H9 (cell line): ENCODE results near the gene RAB27B. TPM values are rescaled to one million over a fixed set of nuclear protein-coding genes. Genes with fewer than 3 reads are reported as not detected.

ENCODE experiments used
- DNase-seq: peaks from one replicate; pipeline ENCODE4 v3.0.0-alpha.2; 2017
- H2AFZ ChIP-seq: one replicate; pipeline ENCODE4 v1.6.1; 2013; ENCODE audit warnings: mild to moderate bottlenecking, low read length, control low read depth, moderate library complexity
- H2AK5ac ChIP-seq: 2 replicates; pipeline ENCODE4 v1.6.1; 2013; ENCODE audit warnings: low read length, control low read depth, mixed read lengths; ENCODE audit not compliant: insufficient read length
- H2BK120ac ChIP-seq: one replicate; pipeline ENCODE4 v1.6.1; 2013; ENCODE audit warnings: low read depth, mild to moderate bottlenecking, low read length, control low read depth, inconsistent platforms; ENCODE audit not compliant: poor library complexity, severe bottlenecking
- H2BK12ac ChIP-seq: 2 replicates; pipeline ENCODE4 v1.6.1; 2013; ENCODE audit warnings: low read length, control low read depth, mixed read lengths, low read depth; ENCODE audit not compliant: insufficient read length
- H2BK15ac ChIP-seq: 2 replicates; pipeline ENCODE4 v1.6.1; 2013; ENCODE audit warnings: low read depth, low read length, control low read depth
- H2BK20ac ChIP-seq: one replicate; pipeline ENCODE4 v1.6.1; 2013; ENCODE audit warnings: low read depth, mild to moderate bottlenecking, low read length, control low read depth, inconsistent platforms; ENCODE audit not compliant: poor library complexity, severe bottlenecking
- H2BK5ac ChIP-seq: 2 replicates; pipeline ENCODE4 v1.6.1; 2013; ENCODE audit warnings: low read length, control low read depth, mixed read lengths; ENCODE audit not compliant: insufficient read length
- H3K14ac ChIP-seq: 2 replicates; pipeline ENCODE4 v1.6.1; 2013; ENCODE audit warnings: low read length, control low read depth; ENCODE audit not compliant: insufficient read depth
- H3K18ac ChIP-seq: 2 replicates; pipeline ENCODE4 v1.6.1; 2013; ENCODE audit warnings: low read depth, mild to moderate bottlenecking, mixed read lengths, low read length, control low read depth; ENCODE audit not compliant: insufficient read length
- H3K23ac ChIP-seq: 2 replicates; pipeline ENCODE4 v1.6.1; 2013; ENCODE audit warnings: low read length, control low read depth, mixed read lengths, low read depth; ENCODE audit not compliant: insufficient read length
- H3K23me2 ChIP-seq: 2 replicates; pipeline ENCODE4 v1.6.1; 2013; ENCODE audit warnings: low read depth, mild to moderate bottlenecking, mixed read lengths, low read length, control low read depth; ENCODE audit not compliant: insufficient read length, poor library complexity, severe bottlenecking
- H3K27ac ChIP-seq: 2 replicates; pipeline ENCODE4 v1.5.1; 2013; ENCODE audit warnings: low read length, control low read depth, mixed read lengths, low read depth; ENCODE audit not compliant: insufficient read length
- H3K27me3 ChIP-seq: 2 replicates; pipeline ENCODE4 v1.6.1; 2013; ENCODE audit warnings: low read length, control low read depth, inconsistent platforms; ENCODE audit not compliant: insufficient read depth
- H3K4ac ChIP-seq: 2 replicates; pipeline ENCODE4 v1.6.1; 2013; ENCODE audit warnings: low read depth, mild to moderate bottlenecking, control low read depth, inconsistent platforms, low read length, moderate library complexity
- H3K4me1 ChIP-seq: 2 replicates; pipeline ENCODE4 v1.6.1; 2013; ENCODE audit warnings: low read length, control low read depth, inconsistent platforms; ENCODE audit not compliant: insufficient read depth
- H3K4me2 ChIP-seq: 2 replicates; pipeline ENCODE4 v1.6.1; 2013; ENCODE audit warnings: low read length, control low read depth, mixed read lengths; ENCODE audit not compliant: insufficient read length, insufficient read depth
- H3K56ac ChIP-seq: 2 replicates; pipeline ENCODE4 v1.6.1; 2013; ENCODE audit warnings: low read depth, mild to moderate bottlenecking, mixed read lengths, low read length, control low read depth; ENCODE audit not compliant: insufficient read length
- H3K79me1 ChIP-seq: 2 replicates; pipeline ENCODE4 v1.6.1; 2013; ENCODE audit warnings: low read depth, mild to moderate bottlenecking, moderate library complexity, low read length, control low read depth, inconsistent platforms; ENCODE audit not compliant: insufficient read depth, poor library complexity, severe bottlenecking
- H3K79me2 ChIP-seq: 2 replicates; pipeline ENCODE4 v1.6.1; 2013; ENCODE audit warnings: low read length, control low read depth, inconsistent platforms; ENCODE audit not compliant: insufficient read depth
- H3K9ac ChIP-seq: 2 replicates; pipeline ENCODE4 v1.6.1; 2013; ENCODE audit warnings: low read length, control low read depth, mixed read lengths; ENCODE audit not compliant: insufficient read length; ENCODE audit errors: extremely low read depth
- H3K9me3 ChIP-seq: one replicate; pipeline ENCODE4 v1.6.1; 2013; ENCODE audit warnings: low read depth, low read length, inconsistent platforms; ENCODE audit not compliant: control insufficient read depth
- H3T11ph ChIP-seq: one replicate; pipeline ENCODE4 v1.6.1; 2013; ENCODE audit warnings: mild to moderate bottlenecking, low read length, control low read depth, inconsistent platforms
- H4K20me1 ChIP-seq: one replicate; pipeline ENCODE4 v1.6.1; 2013; ENCODE audit not compliant: control insufficient read depth, insufficient read length, insufficient read depth
- H4K5ac ChIP-seq: 2 replicates; pipeline ENCODE4 v1.6.1; 2013; ENCODE audit warnings: low read depth, mild to moderate bottlenecking, mixed read lengths, low read length, control low read depth; ENCODE audit not compliant: insufficient read length
- H4K8ac ChIP-seq: replicated peaks from 2 replicates; pipeline ENCODE4 v1.6.1; 2013; ENCODE audit warnings: low read length, control low read depth, mixed read lengths, low read depth; ENCODE audit not compliant: insufficient read length
- H4K91ac ChIP-seq: 2 replicates; pipeline ENCODE4 v1.6.1; 2013; ENCODE audit warnings: low read depth, mild to moderate bottlenecking, moderate library complexity, mixed read lengths, low read length, control low read depth; ENCODE audit not compliant: insufficient read length
- H3K27ac Mint-ChIP-seq, 3 experiments: 2 replicates in 2 of 3; 3 replicates in 1 of 3; pipeline ENCODE4 v1.8.0; 2020 to 2021; ENCODE audit warnings: mixed read lengths in 3 of 3, mild to moderate bottlenecking in 1 of 3, moderate library complexity in 1 of 3
- H3K27me3 Mint-ChIP-seq: 2 replicates; pipeline ENCODE4 v1.8.0; 2021; ENCODE audit warnings: low read depth, mild to moderate bottlenecking, moderate library complexity, mixed read lengths
- H3K36me3 Mint-ChIP-seq, 3 experiments: 2 replicates in 2 of 3; 3 replicates in 1 of 3; pipeline ENCODE4 v1.8.0; 2020 to 2021; ENCODE audit warnings: low read depth in 3 of 3, mixed read lengths in 3 of 3; ENCODE audit not compliant: insufficient read depth in 1 of 3
- H3K4me1 Mint-ChIP-seq, 2 experiments: 2 replicates each; pipeline ENCODE4 v1.8.0; 2020; ENCODE audit warnings: mixed read lengths in 2 of 2
- H3K4me3 Mint-ChIP-seq, 2 experiments: 2 replicates in 1 of 2; 3 replicates in 1 of 2; pipeline ENCODE4 v1.8.0; 2020 to 2021; ENCODE audit warnings: mild to moderate bottlenecking in 2 of 2, mixed read lengths in 2 of 2, moderate library complexity in 1 of 2
- H3K9me3 Mint-ChIP-seq, 2 experiments: 2 replicates in 1 of 2; 3 replicates in 1 of 2; pipeline ENCODE4 v1.8.0; 2020; ENCODE audit warnings: mild to moderate bottlenecking in 2 of 2, mixed read lengths in 2 of 2, moderate library complexity in 1 of 2
- CTCF ChIP-seq: fragments of 200-600 bp; sonication (generic); conservative IDR thresholded peaks from 3 replicates; pipeline ENCODE4 v1.8.0; 2021; ENCODE audit warnings: antibody characterized with exemption, mild to moderate bottlenecking
- WGBS: extraction: QIAGEN DNeasy Blood & Tissue Kit; methylation state at CpG from one replicate; pipeline ENCODE4 v1.1.7; 2013; ENCODE audit warnings: missing lambda C conversion rate, low lambda C conversion rate, mixed read lengths; ENCODE audit not compliant: insufficient read length; ENCODE audit errors: extremely low coverage; 5-methylcytosine and 5-hydroxymethylcytosine counted together
- total RNA-seq: library from RNA; stranded (reverse); gene quantifications from 2 replicates; pipeline ENCODE4 v1.2.1, GENCODE V29; 2021

The RAB27B gene
- total RNA-seq, 1 experiment from 2014 or later, result 0.15 TPM

DNA sequence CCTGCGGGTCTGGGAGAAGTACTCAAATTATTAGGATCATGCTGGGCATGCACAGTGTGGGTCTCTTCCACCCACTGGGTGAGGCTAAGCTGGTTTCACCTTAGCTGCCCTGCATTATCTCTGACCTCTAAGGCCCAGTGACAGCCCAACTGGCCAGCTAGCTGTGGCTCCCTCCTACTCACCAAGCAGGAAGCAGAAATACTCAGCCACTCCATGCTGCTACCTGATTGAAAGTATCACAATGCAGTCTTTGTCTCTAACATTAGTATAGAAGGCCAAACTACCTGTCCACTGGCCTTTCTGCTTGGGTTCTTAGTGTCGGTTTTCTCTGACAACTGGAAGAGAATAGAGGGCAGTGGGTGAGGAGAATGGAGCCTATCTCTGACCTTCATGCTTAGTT is 47.3 kb upstream of the RAB27B start:
- H4K91ac ChIP-seq, result no peak overlapping the region
- no peak for TF ChIP-seq CTCF
- no peak overlapping the region for H3K4ac ChIP-seq
- Mint-ChIP-seq H3K36me3 (no peaks in the 10 kb centered on the region), H3K27ac (no peak overlapping the region), H3K9me3 (peaks cover 0 to 2% of the 10 kb centered on the region in 2 experiments; a peak in 1 of 5 replicates), H3K4me3 (no peak overlapping the region), H3K4me1 (no peaks in the 10 kb centered on the region), H3K27me3 (no peaks in the 10 kb centered on the region)
- no peak overlapping the region for H2BK120ac ChIP-seq
- H2AFZ ChIP-seq, result no peak overlapping the region
- H4K8ac ChIP-seq, result no peak overlapping the region
- no peak for DNase-seq
- H3T11ph ChIP-seq, result no peak overlapping the region
- no peaks in the 10 kb centered on the region for H4K20me1 ChIP-seq
- H3K79me1 ChIP-seq, result no peaks in the 10 kb centered on the region
- no peaks in the 10 kb centered on the region for H3K4me1 ChIP-seq
- H2BK15ac ChIP-seq, result no peak overlapping the region
- WGBS, result no CpG with 5 or more reads among the region's 2 CpGs
- no peaks in the 10 kb centered on the region; the same call in 1 of the 2 replicates for H3K27me3 ChIP-seq
- H4K5ac ChIP-seq, result no peak overlapping the region
- no peak overlapping the region for H2BK12ac ChIP-seq
- H3K56ac ChIP-seq, result no peak overlapping the region
- H3K27ac ChIP-seq, result no peak overlapping the region
- H3K18ac ChIP-seq, result no peak overlapping the region
- no peak overlapping the region for H3K23ac ChIP-seq
- H3K14ac ChIP-seq, result no peak overlapping the region
- no peak overlapping the region for H2AK5ac ChIP-seq
- no peak overlapping the region for H2BK5ac ChIP-seq
- H3K4me2 ChIP-seq, result no peak overlapping the region
- H3K9ac ChIP-seq, result no peak overlapping the region
- H3K79me2 ChIP-seq, result no peaks in the 10 kb centered on the region
- no peaks in the 10 kb centered on the region for H3K9me3 ChIP-seq
- no peaks in the 10 kb centered on the region for H3K23me2 ChIP-seq
- no peak overlapping the region for H2BK20ac ChIP-seq
